Measurements from ENCODE around the gene ZFAND2A. TPM values are rescaled to one million over a fixed set of nuclear protein-coding genes. Genes with fewer than 3 reads are reported as not detected.

ZFAND2A gene
- total RNA-seq, 1 experiment from 2014 or later = 19.1 TPM

Other genes starting within 250 kb of the ZFAND2A start
- gene ADAP1, start 205.5 kb downstream of the ZFAND2A start, total RNA-seq (2021; ENCODE audit: unreplicated experiment) = 34.0 TPM
- 14.0 TPM for gene COX19, start 184.6 kb downstream of the ZFAND2A start, total RNA-seq (2021; ENCODE audit: unreplicated experiment)
- gene CYP2W1, start 177.0 kb downstream of the ZFAND2A start, total RNA-seq (2021; ENCODE audit: unreplicated experiment) = not detected
- 2.4 TPM for gene GPR146, start 115.7 kb downstream of the ZFAND2A start, total RNA-seq (2021; ENCODE audit: unreplicated experiment)
- 1.2 TPM for gene GPER1, start 72.1 kb downstream of the ZFAND2A start, total RNA-seq (2021; ENCODE audit: unreplicated experiment)
- gene UNCX, start 72.7 kb upstream of the ZFAND2A start, total RNA-seq (2021; ENCODE audit: unreplicated experiment) = not detected

All from HCT116 (cell line).